HL-60 (cell line): Measurements from ENCODE around the gene GALNT15.

ENCODE experiments used
- DNase-seq, 2 experiments: peaks; one replicate each; pipeline ENCODE4 v3.0.0-alpha.2; 2010 to 2020; ENCODE audit warnings: low read depth in 1 of 2, low spot score in 1 of 2
- H3K27ac ChIP-seq: fragments of 250-450 bp; sonication (Bioruptor Pico); replicated peaks from 2 replicates; pipeline ENCODE4 v1.5.1; 2020; ENCODE audit warnings: mild to moderate bottlenecking, moderate library complexity
- H3K27me3 ChIP-seq: fragments of 250-450 bp; sonication (Bioruptor Pico); 2 replicates; pipeline ENCODE4 v1.5.1; 2021; ENCODE audit warnings: mild to moderate bottlenecking, moderate library complexity; ENCODE audit not compliant: insufficient read depth, poor library complexity, severe bottlenecking
- H3K4me3 ChIP-seq: replicated peaks from 2 replicates; pipeline ENCODE4 v1.5.1; 2011; ENCODE audit warnings: mild to moderate bottlenecking, control low read depth, low read length; ENCODE audit not compliant: insufficient read depth
- CTCF ChIP-seq: IDR thresholded peaks from one replicate; pipeline ENCODE4 v1.5.1; 2011; ENCODE audit warnings: low read length, control low read depth, inconsistent platforms; ENCODE audit not compliant: insufficient read depth
- GABPA ChIP-seq: IDR thresholded peaks from 2 replicates; pipeline ENCODE4 v1.6.1; 2012; ENCODE audit warnings: low read depth
- POLR2AphosphoS5 ChIP-seq: IDR thresholded peaks from 2 replicates; pipeline ENCODE4 v1.6.1; 2012; ENCODE audit warnings: low read depth
- SPI1 ChIP-seq: IDR thresholded peaks from 2 replicates; pipeline ENCODE4 v1.6.1; 2012; ENCODE audit warnings: low read depth, mild to moderate bottlenecking, borderline replicate concordance
- TF ChIP-seq, protein P1 (sequence below): IDR thresholded peaks from 2 replicates; pipeline ENCODE4 v1.6.1; 2012; ENCODE audit warnings: low read depth; ENCODE audit not compliant: insufficient replicate concordance

The GALNT15 gene

DNA sequence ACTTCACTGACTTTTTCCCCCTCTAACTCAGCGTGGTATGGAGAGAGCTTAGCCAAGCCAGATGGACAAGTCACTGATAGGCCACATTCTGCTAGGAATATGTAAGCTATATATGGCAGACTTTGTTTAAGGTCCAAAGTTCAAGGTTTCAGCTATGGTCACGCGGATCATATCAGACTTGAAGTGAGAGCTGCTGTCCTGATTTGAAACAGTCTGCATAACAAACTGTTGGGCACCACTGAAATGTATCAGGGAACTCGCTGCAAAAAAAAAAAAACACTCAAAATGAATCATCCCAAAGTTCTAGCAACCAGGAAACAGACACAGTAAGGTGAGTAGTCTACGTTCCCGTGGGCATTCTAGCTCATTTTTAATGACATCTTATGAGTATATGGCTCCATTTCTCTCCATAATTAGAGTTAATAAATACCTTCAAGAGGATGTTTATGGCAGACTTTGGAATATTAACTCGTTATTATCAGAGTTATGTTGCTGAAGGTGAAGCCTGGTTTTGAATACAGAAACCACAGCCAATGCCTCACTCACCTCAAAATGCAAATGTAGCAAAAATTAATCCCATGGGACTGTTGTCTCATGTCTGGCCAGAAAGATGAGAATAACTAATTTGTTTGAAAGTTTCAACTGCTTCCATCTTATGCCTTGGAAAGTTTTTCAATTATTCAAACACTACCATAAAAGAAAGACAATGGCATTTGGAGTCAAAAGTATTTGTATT lies 77.9 kb downstream of the GALNT15 start:
- Histone ChIP-seq H3K4me3 (no peak overlapping the region), H3K27ac (peak overlapping the region; percentile 78), H3K27me3 (no peaks in the 10 kb centered on the region)
- TF ChIP-seq SPI1 = no peak
- TF ChIP-seq CTCF = no peak
- TF ChIP-seq, protein P1, sequence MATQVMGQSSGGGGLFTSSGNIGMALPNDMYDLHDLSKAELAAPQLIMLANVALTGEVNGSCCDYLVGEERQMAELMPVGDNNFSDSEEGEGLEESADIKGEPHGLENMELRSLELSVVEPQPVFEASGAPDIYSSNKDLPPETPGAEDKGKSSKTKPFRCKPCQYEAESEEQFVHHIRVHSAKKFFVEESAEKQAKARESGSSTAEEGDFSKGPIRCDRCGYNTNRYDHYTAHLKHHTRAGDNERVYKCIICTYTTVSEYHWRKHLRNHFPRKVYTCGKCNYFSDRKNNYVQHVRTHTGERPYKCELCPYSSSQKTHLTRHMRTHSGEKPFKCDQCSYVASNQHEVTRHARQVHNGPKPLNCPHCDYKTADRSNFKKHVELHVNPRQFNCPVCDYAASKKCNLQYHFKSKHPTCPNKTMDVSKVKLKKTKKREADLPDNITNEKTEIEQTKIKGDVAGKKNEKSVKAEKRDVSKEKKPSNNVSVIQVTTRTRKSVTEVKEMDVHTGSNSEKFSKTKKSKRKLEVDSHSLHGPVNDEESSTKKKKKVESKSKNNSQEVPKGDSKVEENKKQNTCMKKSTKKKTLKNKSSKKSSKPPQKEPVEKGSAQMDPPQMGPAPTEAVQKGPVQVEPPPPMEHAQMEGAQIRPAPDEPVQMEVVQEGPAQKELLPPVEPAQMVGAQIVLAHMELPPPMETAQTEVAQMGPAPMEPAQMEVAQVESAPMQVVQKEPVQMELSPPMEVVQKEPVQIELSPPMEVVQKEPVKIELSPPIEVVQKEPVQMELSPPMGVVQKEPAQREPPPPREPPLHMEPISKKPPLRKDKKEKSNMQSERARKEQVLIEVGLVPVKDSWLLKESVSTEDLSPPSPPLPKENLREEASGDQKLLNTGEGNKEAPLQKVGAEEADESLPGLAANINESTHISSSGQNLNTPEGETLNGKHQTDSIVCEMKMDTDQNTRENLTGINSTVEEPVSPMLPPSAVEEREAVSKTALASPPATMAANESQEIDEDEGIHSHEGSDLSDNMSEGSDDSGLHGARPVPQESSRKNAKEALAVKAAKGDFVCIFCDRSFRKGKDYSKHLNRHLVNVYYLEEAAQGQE = no peak
- TF ChIP-seq POLR2AphosphoS5 = no peak
- TF ChIP-seq GABPA = no peak
- no peak for DNase-seq

- no peaks in the 10 kb centered on the region for H3K27me3 ChIP-seq
- DNase-seq = no peak
- no peak for TF ChIP-seq POLR2AphosphoS5
- TF ChIP-seq, protein P1 = no peak
- no peak for TF ChIP-seq GABPA
- TF ChIP-seq CTCF = no peak
- no peak for TF ChIP-seq SPI1
- H3K27ac ChIP-seq = peak overlapping the region; percentile 78
- H3K4me3 ChIP-seq = no peak overlapping the region
Measured at GRCh38 chr3:16252988-16253387, 78.5 kb downstream of the GALNT15 start.

DNA sequence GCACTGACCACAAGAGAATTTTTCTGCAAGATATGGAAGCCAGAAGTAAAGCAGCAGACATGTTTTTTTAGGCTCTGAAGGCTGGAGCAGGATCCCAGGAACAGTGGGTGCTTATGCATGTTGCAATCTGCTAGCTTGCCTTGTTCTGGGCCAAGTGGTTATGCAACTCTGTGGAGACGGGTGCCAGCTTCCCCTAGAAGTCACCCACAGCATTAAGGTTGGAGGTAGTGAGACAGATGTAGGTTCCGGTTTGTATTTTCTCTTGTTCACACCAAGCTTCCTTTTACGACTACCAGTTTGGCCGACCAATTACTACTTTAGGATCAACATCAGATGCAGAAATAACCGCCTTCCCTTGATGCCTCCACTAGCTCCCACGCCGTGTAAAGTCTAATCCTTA lies 79.1 kb downstream of the GALNT15 start:
- peak; percentile 96 to 99 for DNase-seq
- Histone ChIP-seq H3K27me3 (no peaks in the 10 kb centered on the region), H3K4me3 (no peak overlapping the region), H3K27ac (peak overlapping the region; percentile 78)
- peak; percentile 4; the same call in 1 of the 2 replicates for TF ChIP-seq SPI1
- TF ChIP-seq POLR2AphosphoS5 = peak; percentile 88
- peak; percentile 51; the same call in 1 of the 2 replicates for TF ChIP-seq GABPA
- no peak for TF ChIP-seq CTCF
- TF ChIP-seq, protein P1 = peak; percentile 42
